HepG2 (cell line): ENCODE measurements around the gene GRK4. TPM values are rescaled to one million over a fixed set of nuclear protein-coding genes. Genes with fewer than 3 reads are reported as not detected.

ENCODE experiments used
- ATAC-seq: fragments of 200-7000 bp; cut with Tn5 transposase; 3 replicates; pipeline ENCODE4 v1.9.1; 2020; ENCODE audit warnings: mild to moderate bottlenecking, moderate library complexity
- BruUV-seq: library from RNA; stranded (reverse); fragments of 400-500 nt; replicated peaks from 2 replicates; lab custom pipeline; 2021; lab: Mats Ljungman, UMichigan
- CTCF ChIA-PET: fragments of 300-600 bp; formaldehyde crosslinking; extraction: SDS; loops from one replicate; lab custom pipeline; 2021; ENCODE audit warnings: low total read pairs, inconsistent platforms, low intra/inter-chr PET ratio; lab: Yijun Ruan, JAX
- POLR2A ChIA-PET: fragments of 350-600 bp; sonication (Branson Sonifier 250); formaldehyde crosslinking; loops from one replicate; lab custom pipeline; 2020; ENCODE audit warnings: antibody characterized with exemption, inconsistent platforms; lab: Yijun Ruan, JAX
- DNase-seq: peaks from one replicate; pipeline ENCODE4 v3.0.0-alpha.2; 2015; ENCODE audit warnings: low spot score
- FAIRE-seq: peaks from 3 replicates; lab custom pipeline; 2011; peaks lifted over from hg19 to GRCh38; lab: Jason Lieb, UNC
- H2AFZ ChIP-seq: one replicate; pipeline ENCODE4 v1.6.1; 2011; ENCODE audit warnings: low read length, inconsistent platforms
- H3K27ac ChIP-seq: fragments of 300-600 bp; 3 replicates; pipeline ENCODE4 v1.8.0; 2011; ENCODE audit warnings: mixed run types, mild to moderate bottlenecking, mixed read lengths, low read length, inconsistent platforms; ENCODE audit not compliant: insufficient read depth; ENCODE audit errors: extremely low read length
- H3K27me3 ChIP-seq, 2 experiments: fragments of 200-600 bp in 1 of 2; 2 replicates in 1 of 2; 3 replicates in 1 of 2; pipeline versions ENCODE4 v1.6.0 to v1.8.0; 2011; ENCODE audit warnings: low read length in 2 of 2, mild to moderate bottlenecking in 2 of 2, moderate library complexity in 2 of 2, inconsistent platforms in 1 of 2; ENCODE audit not compliant: insufficient read depth in 2 of 2, control insufficient read depth in 1 of 2
- H3K36me3 ChIP-seq, 2 experiments: fragments of 200-600 bp in 1 of 2; replicated peaks in 1 of 2; 2 replicates in 1 of 2; 3 replicates in 1 of 2; pipeline versions ENCODE4 v1.5.1 to v1.8.0; 2011; ENCODE audit warnings: low read length in 2 of 2, inconsistent platforms in 1 of 2; ENCODE audit not compliant: insufficient read depth in 2 of 2, control insufficient read depth in 1 of 2
- H3K4me1 ChIP-seq: 2 replicates; pipeline ENCODE4 v1.5.1; 2012; ENCODE audit warnings: low read length, inconsistent platforms; ENCODE audit not compliant: insufficient read depth
- H3K4me2 ChIP-seq: 2 replicates; pipeline ENCODE4 v1.6.0; 2011; ENCODE audit warnings: low read depth, low read length, inconsistent platforms
- H3K4me3 ChIP-seq, 3 experiments: fragments of 200-600 bp in 1 of 3; sonication (generic), shearing (Covaris generic) in 1 of 3; replicated peaks in 1 of 3; 2 replicates each; pipeline ENCODE4 v1.5.1; 2011 to 2016; ENCODE audit warnings: low read length in 3 of 3, inconsistent platforms in 2 of 3, low read depth in 2 of 3, mild to moderate bottlenecking in 2 of 3, control low read depth in 1 of 3, mixed read lengths in 1 of 3; ENCODE audit not compliant: insufficient read depth in 1 of 3
- H3K79me2 ChIP-seq: one replicate; pipeline ENCODE4 v1.6.1; 2011; ENCODE audit warnings: low read length, inconsistent platforms; ENCODE audit not compliant: insufficient read depth
- H3K9ac ChIP-seq: 2 replicates; pipeline ENCODE4 v1.6.0; 2011; ENCODE audit warnings: mild to moderate bottlenecking, low read depth, low read length, inconsistent platforms; ENCODE audit not compliant: insufficient read depth
- H3K9me3 ChIP-seq: 2 replicates; pipeline ENCODE4 v1.5.1; 2012; ENCODE audit warnings: mild to moderate bottlenecking, low read length
- H4K20me1 ChIP-seq: 2 replicates; pipeline ENCODE4 v1.6.0; 2011; ENCODE audit warnings: inconsistent platforms, mild to moderate bottlenecking, low read length, moderate library complexity; ENCODE audit not compliant: insufficient read depth
- AHR ChIP-seq: IDR thresholded peaks from 2 replicates; pipeline ENCODE4 v1.6.1; 2018; ENCODE audit warnings: missing genetic modification reagents, missing compliant biosample characterization
- E2F5 ChIP-seq: sonication (generic); formaldehyde crosslinking; conservative IDR thresholded peaks from 2 replicates; pipeline ENCODE4 v1.4.0; 2020; ENCODE audit warnings: missing genetic modification reagents
- GRHL1 ChIP-seq: sonication (generic); formaldehyde crosslinking; conservative IDR thresholded peaks from 2 replicates; pipeline ENCODE4 v1.8.0; 2022; ENCODE audit warnings: missing genetic modification reagents
- HNRNPL ChIP-seq: fragments of 200-400 bp; formaldehyde crosslinking; IDR thresholded peaks from 2 replicates; pipeline ENCODE4 v1.6.1; 2017; ENCODE audit warnings: mild to moderate bottlenecking, low read depth, low read length
- HNRNPLL ChIP-seq: fragments of 200-400 bp; formaldehyde crosslinking; IDR thresholded peaks from 2 replicates; pipeline ENCODE4 v1.6.1; 2017; ENCODE audit warnings: mild to moderate bottlenecking, low read depth, low read length; ENCODE audit not compliant: poor library complexity, severe bottlenecking
- HOXA5 ChIP-seq: sonication (generic); formaldehyde crosslinking; IDR thresholded peaks from 2 replicates; pipeline ENCODE4 v1.4.0; 2020; ENCODE audit warnings: missing genetic modification reagents
- HOXA9 ChIP-seq: sonication (generic); formaldehyde crosslinking; IDR thresholded peaks from 2 replicates; pipeline ENCODE4 v1.8.1; 2022; ENCODE audit warnings: missing genetic modification reagents, mild to moderate bottlenecking, moderate library complexity, borderline replicate concordance
- MED8 ChIP-seq: sonication (generic); formaldehyde crosslinking; IDR thresholded peaks from 2 replicates; pipeline ENCODE4 v1.8.1; 2023; ENCODE audit warnings: mild to moderate bottlenecking, missing genetic modification reagents; ENCODE audit not compliant: insufficient replicate concordance
- RBAK ChIP-seq: sonication (generic); formaldehyde crosslinking; IDR thresholded peaks from 2 replicates; pipeline ENCODE4 v1.5.1; 2020; ENCODE audit warnings: mild to moderate bottlenecking, missing genetic modification reagents
- RFX1 ChIP-seq: fragments of 450-650 bp; IDR thresholded peaks from 2 replicates; pipeline ENCODE4 v1.6.1; 2017
- TCF7L2 ChIP-seq: IDR thresholded peaks from 2 replicates; pipeline ENCODE4 v1.6.1; 2011; ENCODE audit warnings: mild to moderate bottlenecking, low read depth, low read length, moderate library complexity
- TOPORS ChIP-seq: sonication (generic); formaldehyde crosslinking; IDR thresholded peaks from 2 replicates; pipeline ENCODE4 v1.8.0; 2023; ENCODE audit warnings: mild to moderate bottlenecking, missing genetic modification reagents
- ZBTB34 ChIP-seq: sonication (generic); formaldehyde crosslinking; IDR thresholded peaks from 2 replicates; pipeline ENCODE4 v1.8.0; 2022; ENCODE audit warnings: mild to moderate bottlenecking, missing genetic modification reagents
- ZMAT3 ChIP-seq: sonication (generic); formaldehyde crosslinking; conservative IDR thresholded peaks from 2 replicates; pipeline ENCODE4 v1.7.0; 2021; ENCODE audit warnings: missing genetic modification reagents
- ZNF160 ChIP-seq: sonication (generic); formaldehyde crosslinking; IDR thresholded peaks from 2 replicates; pipeline ENCODE4 v1.8.0; 2022; ENCODE audit warnings: mild to moderate bottlenecking, inconsistent platforms, missing genetic modification reagents
- ZNF414 ChIP-seq: sonication (generic); formaldehyde crosslinking; IDR thresholded peaks from 2 replicates; pipeline ENCODE4 v1.5.0; 2020; ENCODE audit warnings: missing genetic modification reagents
- ZNF546 ChIP-seq: sonication (generic); formaldehyde crosslinking; conservative IDR thresholded peaks from 2 replicates; pipeline ENCODE4 v1.8.1; 2023; ENCODE audit warnings: mild to moderate bottlenecking, missing genetic modification reagents
- ZSCAN25 ChIP-seq: sonication (generic); formaldehyde crosslinking; IDR thresholded peaks from 2 replicates; pipeline ENCODE4 v1.8.0; 2022; ENCODE audit warnings: mild to moderate bottlenecking, missing genetic modification reagents
- WGBS: methylation state at CpG from one replicate; pipeline ENCODE4 v1.1.6; 2017; ENCODE audit warnings: low lambda C conversion rate; 5-methylcytosine and 5-hydroxymethylcytosine counted together
- in situ Hi-C: cut with HindIII; loops from 2 replicates; pipeline ENCODE4 v1.10.0; 2017; ENCODE audit warnings: low pct_unique_long_range_greater_than_20kb; ENCODE audit not compliant: extremely low pct_ligation_motif_present
- intact Hi-C: fragments of 100-400 bp; cut with micrococcal nuclease; formaldehyde crosslinking; loops from one replicate; pipeline ENCODE4 v1.10.0; 2022; ENCODE audit not compliant: unreplicated experiment
- polyA plus RNA-seq, 8 experiments: library from polyadenylated mRNA; depleted of rRNA in 3 of 8; stranded (reverse) in 7 of 8; unstranded in 1 of 8; fragments of >200 nt; fragmentation: Illumina TruSeq in 4 of 8; extraction: Trizol in 4 of 8; gene quantifications; 2 replicates each; pipeline versions ENCODE4 v1.2.1 to v1.2.3, GENCODE V29; 2011 to 2016; ENCODE audit warnings: low read depth in 4 of 8, missing spikeins in 1 of 8, mixed read lengths in 1 of 8; ENCODE audit not compliant: insufficient read depth in 1 of 8
- total RNA-seq, 5 experiments: library from RNA; depleted of rRNA; stranded (reverse); fragments of >200 nt; fragmentation: Illumina TruSeq; extraction: Trizol; gene quantifications; 2 replicates each; pipeline ENCODE4 v1.2.3, GENCODE V29; 2016; ENCODE audit warnings: low read depth in 1 of 5

Gene GRK4
- total and polyA plus RNA-seq, 2 of the 13 experiments (the other 11 are each of a cell fraction or from before 2014, with no cell fraction given), result 1.8 to 2.0 TPM

- no peak for TF ChIP-seq MED8 (CRISPR knock-in tag)
- no peak for TF ChIP-seq ZBTB34 (CRISPR knock-in tag)
- TF ChIP-seq E2F5 (CRISPR knock-in tag), result no peak
- no peak for TF ChIP-seq ZNF414 (CRISPR knock-in tag)
- no peak for TF ChIP-seq ZMAT3
- no peak for TF ChIP-seq HOXA9 (CRISPR knock-in tag)
- TF ChIP-seq HNRNPLL, result no peak
- no peak for TF ChIP-seq AHR (CRISPR knock-in tag)
- TF ChIP-seq ZNF160 (CRISPR knock-in tag), result no peak
- TF ChIP-seq ZSCAN25 (CRISPR knock-in tag), result no peak
- no peak for TF ChIP-seq RFX1
- TF ChIP-seq RBAK, result no peak
- TF ChIP-seq TCF7L2, result no peak
- no peak for TF ChIP-seq ZNF546
- no peak for TF ChIP-seq GRHL1 (CRISPR knock-in tag)
- no peak for TF ChIP-seq HNRNPL
- no peak for TF ChIP-seq HOXA5 (CRISPR knock-in tag)
- no peak for TF ChIP-seq TOPORS (CRISPR knock-in tag)
- TF ChIP-seq, all 625 proteins: peak for 0
- H3K27ac ChIP-seq, result no peak overlapping the region
- POLR2A ChIA-PET, result no interaction called here
- H3K27me3 ChIP-seq, result peaks cover 3 to 22% of the 10 kb centered on the region in 2 experiments; a peak in 3 of 5 replicates
- 62% methylated on average over 8 of the region's 8 CpGs for WGBS
- H3K4me1 ChIP-seq, result peaks cover 64% of the 10 kb centered on the region
- BruUV-seq, result no TSS peak
- FAIRE-seq, result no peak
- no peak overlapping the region for H3K4me2 ChIP-seq
- DNase-seq, result no peak
- no peak overlapping the region for H2AFZ ChIP-seq
- no peaks in the 10 kb centered on the region for H3K9me3 ChIP-seq
- in situ Hi-C loops (loop anchor here (5.0 kb wide), 1 partner anchor 58 kb away; no protein-coding TSS in a partner anchor), intact Hi-C loops (no loop called here)
- H3K36me3 ChIP-seq, result no peaks in the 10 kb centered on the region
- no peaks in the 10 kb centered on the region for H3K79me2 ChIP-seq
- no peaks in the 10 kb centered on the region for H4K20me1 ChIP-seq
- no peak overlapping the region for H3K4me3 ChIP-seq
- CTCF ChIA-PET, result no interaction called here
- no peak for ATAC-seq
- no peak overlapping the region for H3K9ac ChIP-seq
Measured at GRCh38 chr4:3039706-3040366, 76.5 kb downstream of the GRK4 start.
